Measurements from ENCODE around the gene POGK.
"Not testable (repeated sequence)": the region's sequence is repeated elsewhere in the genome, so short reads cannot be mapped to it uniquely, and the experiment has no call there.

The POGK gene

DNA sequence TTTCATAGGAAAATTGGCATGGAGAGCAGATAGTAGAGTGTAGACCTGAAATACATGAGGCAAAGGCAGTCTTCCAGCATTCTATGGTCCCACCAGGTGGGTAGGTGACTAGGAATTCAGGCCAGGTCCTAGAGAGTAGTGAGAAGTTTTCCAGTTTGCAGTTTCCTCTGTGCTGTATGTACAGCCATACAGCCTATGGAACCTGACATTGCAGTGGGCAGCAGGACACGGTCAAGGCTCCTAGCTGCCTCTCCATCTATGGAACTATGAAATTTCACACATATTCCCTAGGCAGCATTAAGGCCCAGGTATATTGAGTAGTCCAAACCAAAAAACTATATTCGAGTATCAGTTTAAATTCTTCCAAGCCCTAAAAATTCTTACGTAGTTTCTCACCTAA is 16.3 kb downstream of the POGK start:
- DNase-seq (ENCODE audit: low read depth), result no peak

DNA sequence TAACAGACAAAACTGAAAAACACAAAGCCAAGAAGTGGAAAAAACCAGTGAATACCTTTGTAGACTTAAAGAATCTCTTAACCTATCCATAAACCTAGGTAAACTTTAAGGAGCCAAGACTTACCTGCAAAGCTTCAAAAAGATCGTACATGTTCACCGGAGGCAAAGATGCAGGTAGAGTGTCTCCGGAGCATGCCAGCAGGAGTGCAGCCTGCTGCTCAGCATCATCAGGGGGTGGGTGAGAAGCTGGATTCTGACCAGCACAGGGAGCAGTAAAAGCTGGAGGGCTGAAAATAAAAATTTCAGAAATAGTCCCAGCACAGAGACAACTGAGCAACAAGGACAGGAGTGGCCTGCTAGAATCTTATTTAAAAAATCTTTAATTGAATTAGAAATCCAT is 18.7 kb downstream of the POGK start:
- DNase-seq (ENCODE audit: low read depth), result no peak

GRCh38 chr1:166858726-166859419 is 19.6 kb downstream of the POGK start:
- no peak for DNase-seq (ENCODE audit: low read depth)

- DNase-seq (ENCODE audit: low read depth), result no peak
These were observed 20.3 kb downstream of the POGK start for GRCh38 chr1:166859597-166859996.

GRCh38 chr1:166865926-166866325 is 26.7 kb downstream of the POGK start:
- DNase-seq (ENCODE audit: low read depth), result no peak

- DNase-seq (ENCODE audit: low read depth), result no peak
These were observed 29.4 kb downstream of the POGK start for GRCh38 chr1:166868639-166869038.

DNA sequence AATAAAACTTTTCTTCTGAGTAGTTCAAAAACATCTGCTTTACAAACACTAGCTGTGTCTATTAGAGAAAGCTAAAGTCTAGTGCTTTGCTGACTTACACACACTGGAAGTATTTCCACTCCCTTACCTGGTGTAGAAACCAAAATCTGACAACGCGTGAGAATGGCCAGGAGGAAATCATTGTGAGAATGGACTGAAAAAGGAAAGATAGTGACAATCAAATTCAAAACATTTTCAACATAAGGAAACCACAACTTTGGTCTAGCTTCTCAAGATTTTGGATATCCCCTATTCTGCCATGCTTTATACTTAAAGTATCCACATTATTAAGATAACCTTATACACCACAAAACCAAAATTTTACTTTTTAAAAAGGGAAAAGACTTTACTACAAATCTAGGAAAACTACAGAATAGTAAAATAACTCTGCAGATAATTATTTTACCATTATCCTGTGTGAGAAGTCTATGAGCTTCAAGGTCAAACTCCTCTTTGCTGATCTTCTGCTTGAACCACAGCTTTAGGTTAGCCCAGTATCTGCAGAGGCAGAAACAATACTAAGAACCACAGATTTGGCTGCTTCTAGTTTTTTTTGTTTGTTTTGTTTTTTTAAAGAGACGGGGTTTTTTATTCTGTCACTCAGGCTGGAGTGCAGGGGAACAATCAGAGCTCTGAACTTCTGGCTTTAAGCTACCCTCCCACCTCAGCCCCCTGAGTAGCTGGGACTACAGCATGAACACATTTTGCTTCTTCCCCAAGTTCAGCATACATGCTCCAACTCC is 30.2 kb downstream of the POGK start:
- no peak for DNase-seq (ENCODE audit: low read depth)

GRCh38 chr1:166870584-166870983 is 31.3 kb downstream of the POGK start:
- no peak for DNase-seq (ENCODE audit: low read depth)

DNA sequence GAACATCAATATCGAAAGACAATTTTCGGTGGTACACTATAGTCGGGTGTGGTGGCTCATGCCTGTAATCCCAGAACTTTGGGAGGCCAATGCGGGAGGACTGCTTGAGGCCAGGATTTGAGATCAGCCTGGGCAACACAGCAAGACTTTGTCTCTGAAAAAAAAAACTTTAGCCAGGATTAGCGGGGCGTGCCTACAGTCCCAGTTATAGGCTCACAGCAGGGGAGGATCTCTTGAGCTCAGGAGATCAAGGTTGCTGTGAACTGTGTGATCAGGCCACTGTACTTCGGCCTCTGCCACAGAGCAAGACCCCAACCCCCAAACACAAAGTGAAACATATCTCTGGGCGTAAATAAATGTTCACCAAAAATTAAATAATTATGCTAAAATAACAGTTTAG is 35.2 kb downstream of the POGK start:
- DNase-seq (ENCODE audit: low read depth), result no peak

DNA sequence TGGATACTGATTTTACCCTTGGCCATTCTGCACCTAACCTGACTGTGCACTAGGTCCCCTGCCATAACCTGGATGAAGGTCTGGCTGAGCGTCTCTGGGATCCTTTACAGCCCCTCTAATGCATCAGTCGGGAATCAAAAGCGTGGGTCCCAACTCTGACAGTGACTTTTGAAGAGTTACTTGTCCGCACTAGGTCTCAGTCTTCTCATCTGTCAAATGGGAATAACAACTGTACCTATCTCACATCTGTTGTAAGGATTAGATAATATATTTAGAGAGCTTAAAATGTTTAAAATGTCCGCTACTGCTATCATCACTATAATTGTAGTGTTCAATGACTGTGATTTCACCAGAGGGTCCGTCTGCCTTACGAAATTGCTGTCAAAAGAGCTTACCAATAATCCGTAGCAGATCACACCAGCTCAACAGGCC is 36.0 kb downstream of the POGK start:
- no peak for DNase-seq (ENCODE audit: low read depth)

GRCh38 chr1:166875734-166876539 is 36.7 kb downstream of the POGK start, which contains the start of gene TADA1:
Gene TADA1, minus strand, starts transcription at chr1:166876264. Its CDS starts 31 bp downstream, at chr1:166876233.
- peak; percentile 96 for DNase-seq (ENCODE audit: low read depth)

GRCh38 chr1:166876540-166876838 is 37.2 kb downstream of the POGK start:
- no peak for DNase-seq (ENCODE audit: low read depth)

- not testable (repeated sequence) for DNase-seq (ENCODE audit: low read depth)
These were observed 39.1 kb downstream of the POGK start for GRCh38 chr1:166878173-166878917.

DNA sequence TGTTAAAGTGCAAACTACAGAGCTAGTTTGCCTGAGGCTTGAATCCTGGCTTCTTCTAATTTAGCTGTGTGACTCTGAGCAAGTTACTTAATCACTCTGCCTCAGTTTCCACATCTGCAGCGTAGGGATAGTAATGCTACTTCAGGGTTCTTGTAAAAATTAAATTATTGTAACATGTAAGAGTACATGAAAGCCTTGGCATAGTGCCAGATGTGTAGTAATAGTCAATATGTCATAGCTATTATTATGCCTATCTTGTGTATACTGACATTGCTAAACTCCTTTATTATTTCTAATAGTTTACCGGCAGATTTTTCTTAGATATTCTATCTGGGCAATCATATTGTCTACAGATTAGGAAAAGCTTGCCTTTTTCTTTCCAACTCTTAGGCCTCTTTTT is 43.6 kb downstream of the POGK start:
- DNase-seq (ENCODE audit: low read depth), result no peak

- DNase-seq (ENCODE audit: low read depth), result no peak
These were observed 44.9 kb downstream of the POGK start for GRCh38 chr1:166884040-166884642.

- no peak for DNase-seq (ENCODE audit: low read depth)
These were observed 45.7 kb downstream of the POGK start for GRCh38 chr1:166884971-166885370.

- no peak for DNase-seq (ENCODE audit: low read depth)
These were observed 49.3 kb downstream of the POGK start for GRCh38 chr1:166888373-166889111.

GRCh38 chr1:166889776-166890175 is 50.5 kb downstream of the POGK start:
- DNase-seq (ENCODE audit: low read depth), result no peak

DNA sequence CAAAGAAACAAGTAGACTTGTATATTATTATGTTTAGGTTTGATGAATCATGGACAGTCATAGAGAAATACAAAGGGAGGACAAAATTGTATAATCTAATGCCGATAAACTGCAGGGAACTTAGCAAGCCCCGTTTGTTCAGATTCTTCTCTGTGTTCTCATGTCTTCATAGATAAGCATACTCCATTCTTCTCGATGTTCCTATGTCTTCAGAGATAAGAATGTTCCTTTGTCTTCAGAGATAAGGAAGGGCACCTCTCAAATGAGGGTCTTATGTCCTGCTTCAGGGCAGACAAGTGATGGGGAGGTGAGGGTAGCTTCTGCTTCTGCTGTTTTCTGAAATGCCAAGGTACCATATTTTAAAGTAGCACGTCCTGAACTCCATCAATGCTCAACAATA is 56.5 kb downstream of the POGK start:
- no peak for DNase-seq (ENCODE audit: low read depth)

DNA sequence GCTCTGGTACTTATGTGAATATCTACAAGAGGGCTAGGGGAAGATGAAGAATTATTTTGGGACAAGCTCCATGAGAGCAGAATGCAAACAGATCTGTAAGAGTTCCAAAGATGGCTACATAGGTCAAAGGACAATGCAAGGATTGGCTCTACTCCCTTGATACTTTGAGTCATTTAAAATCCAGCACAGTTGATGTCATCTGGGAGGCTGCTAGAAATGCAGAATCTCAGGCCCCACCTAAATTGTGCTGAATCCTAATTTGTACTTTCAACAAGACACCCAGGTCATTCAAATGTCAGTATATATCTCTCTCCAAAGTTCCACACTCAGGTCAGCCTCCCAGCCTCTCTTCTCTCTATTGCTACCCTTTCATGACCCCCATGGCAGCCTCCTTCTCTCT is 60.5 kb downstream of the POGK start:
- no peak for DNase-seq (ENCODE audit: low read depth)

DNA sequence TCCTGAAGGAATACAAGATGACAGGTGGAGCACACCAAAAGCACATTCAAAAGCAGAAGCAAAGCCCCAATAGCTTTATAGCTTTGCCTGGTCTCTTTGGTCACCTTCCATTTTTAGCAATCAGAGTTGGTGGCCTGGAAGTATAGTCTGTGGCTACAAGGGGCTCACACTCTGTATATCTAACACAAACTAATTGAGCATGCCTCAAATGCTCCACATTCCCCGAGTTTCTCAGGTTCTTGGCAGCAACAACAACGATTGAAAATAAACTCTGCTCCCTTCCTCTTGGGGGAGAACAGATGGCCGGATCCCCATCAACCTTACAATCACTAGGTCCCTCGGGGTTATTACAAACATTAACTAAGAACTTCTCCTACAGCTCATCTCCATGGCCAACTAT is 61.7 kb downstream of the POGK start:
- DNase-seq (ENCODE audit: low read depth), result no peak

Measured in stimulated activated CD8-positive, alpha-beta memory T cell treated with anti-CD3 and anti-CD28 coated beads, Interleukin-12 subunit alpha, Interleukin-12 subunit beta, amount 100 ng/mL, for 4 hours (primary cell).